Measurements from ENCODE around the gene MT1F. TPM values are rescaled to one million over a fixed set of nuclear protein-coding genes. Genes with fewer than 3 reads are reported as not detected.

MT1F gene
- total and polyA plus RNA-seq, 10 of the 15 experiments (the other 5 are each of a cell fraction or from before 2014, with no cell fraction given), result 0.28 to 2.5 (median 1.1) TPM; not detected in 1

DNA sequence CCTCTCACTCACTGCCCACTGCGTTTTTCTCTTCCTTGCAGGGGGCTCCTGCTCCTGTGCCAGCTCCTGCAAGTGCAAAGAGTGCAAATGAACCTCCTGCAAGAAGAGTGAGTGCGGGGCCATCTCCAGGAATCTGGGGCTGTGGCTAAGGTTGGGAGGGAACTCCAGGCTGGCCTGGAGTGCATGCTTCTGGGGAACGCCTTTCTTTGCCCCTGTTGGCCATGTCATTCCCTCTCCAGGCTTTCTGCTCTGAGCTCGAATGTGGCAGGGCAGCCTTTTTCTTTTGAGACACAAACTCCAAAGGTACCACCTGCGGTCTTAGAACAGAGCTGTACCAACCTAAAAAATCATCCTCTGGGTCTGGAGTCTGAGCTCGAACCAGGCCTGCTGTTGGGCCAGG, 39.6 kb upstream of the MT1F start:
- SMC1A ChIA-PET (ENCODE audit: uncharacterized antibody, unreplicated experiment), result interaction anchor here (1.2 kb wide), 1 partner anchor 8 kb away, joined by 3 read pairs; no protein-coding TSS in a partner anchor
- in situ Hi-C loops (cut with MboI), result no loop called here
- 25% methylated on average over 6 of the region's 6 CpGs for WGBS (ENCODE audit: insufficient coverage, insufficient replicate concordance, low lambda C conversion rate, missing lambda C conversion rate)
- POLR2A ChIA-PET, result interaction anchor here (0.7 kb wide), 1 partner anchor 12 kb away, joined by 3 read pairs; no protein-coding TSS in a partner anchor
- H3K27ac ChIP-seq (ENCODE audit: control insufficient read depth, insufficient read depth), result no peak overlapping the region
- peaks cover 4% of the 10 kb centered on the region; the same call in 1 of the 2 replicates for H3K4me1 ChIP-seq (ENCODE audit: control insufficient read depth, insufficient read depth, low read length)
- H4K20me1 ChIP-seq (ENCODE audit: control insufficient read depth, insufficient read depth), result no peaks in the 10 kb centered on the region
- H3K9me3 ChIP-seq (replicated peaks; ENCODE audit: control insufficient read depth, insufficient read depth, low read length), result no peaks in the 10 kb centered on the region
- no peak for ATAC-seq
- no peak overlapping the region for H3K4me2 ChIP-seq (ENCODE audit: control insufficient read depth, insufficient read depth)
- intact Hi-C loops (cut with micrococcal nuclease; ENCODE audit: unreplicated experiment), result no loop called here
- RAD21 ChIA-PET (ENCODE audit: unreplicated experiment), result no interaction called here
- TF ChIP-seq SMC3 (IDR thresholded peaks at IDR 0.05; ENCODE audit: borderline replicate concordance, low read length) (no peak), JUND (IDR thresholded peaks at IDR 0.05; ENCODE audit: low read depth, low read length) (no peak), SIX5 (IDR thresholded peaks at IDR 0.05; ENCODE audit: low read depth, low read length, severe bottlenecking) (no peak)
- TF ChIP-seq, protein P1, sequence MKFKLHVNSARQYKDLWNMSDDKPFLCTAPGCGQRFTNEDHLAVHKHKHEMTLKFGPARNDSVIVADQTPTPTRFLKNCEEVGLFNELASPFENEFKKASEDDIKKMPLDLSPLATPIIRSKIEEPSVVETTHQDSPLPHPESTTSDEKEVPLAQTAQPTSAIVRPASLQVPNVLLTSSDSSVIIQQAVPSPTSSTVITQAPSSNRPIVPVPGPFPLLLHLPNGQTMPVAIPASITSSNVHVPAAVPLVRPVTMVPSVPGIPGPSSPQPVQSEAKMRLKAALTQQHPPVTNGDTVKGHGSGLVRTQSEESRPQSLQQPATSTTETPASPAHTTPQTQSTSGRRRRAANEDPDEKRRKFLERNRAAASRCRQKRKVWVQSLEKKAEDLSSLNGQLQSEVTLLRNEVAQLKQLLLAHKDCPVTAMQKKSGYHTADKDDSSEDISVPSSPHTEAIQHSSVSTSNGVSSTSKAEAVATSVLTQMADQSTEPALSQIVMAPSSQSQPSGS (IDR thresholded peaks at IDR 0.05; ENCODE audit: low read length), result no peak
- H3K27me3 ChIP-seq (replicated peaks in 1 of 2; ENCODE audit: control insufficient read depth in 2 of 2, insufficient read depth in 2 of 2, low read length in 1 of 2), result peaks cover 0 to 5% of the 10 kb centered on the region in 2 experiments; a peak in 2 of 4 replicates
- CTCF ChIA-PET, result no interaction called here
- H3K4me3 ChIP-seq, result no peak overlapping the region
- H3K36me3 ChIP-seq (ENCODE audit: control insufficient read depth in 2 of 2, insufficient read depth in 2 of 2, low read length in 1 of 2), result no peaks in the 10 kb centered on the region
- FAIRE-seq, result no peak
- DNase-seq (ENCODE audit: low read depth, low spot score), result no peak
- H3K79me2 ChIP-seq (ENCODE audit: control insufficient read depth, insufficient read depth, low read length), result no peaks in the 10 kb centered on the region
- no peak overlapping the region for H2AFZ ChIP-seq (ENCODE audit: control insufficient read depth, low read depth, low read length)
- H3K9ac ChIP-seq (ENCODE audit: control insufficient read depth, insufficient read depth, low read length), result no peak overlapping the region
- BruUV-seq (replicated peaks), result no TSS peak

DNA sequence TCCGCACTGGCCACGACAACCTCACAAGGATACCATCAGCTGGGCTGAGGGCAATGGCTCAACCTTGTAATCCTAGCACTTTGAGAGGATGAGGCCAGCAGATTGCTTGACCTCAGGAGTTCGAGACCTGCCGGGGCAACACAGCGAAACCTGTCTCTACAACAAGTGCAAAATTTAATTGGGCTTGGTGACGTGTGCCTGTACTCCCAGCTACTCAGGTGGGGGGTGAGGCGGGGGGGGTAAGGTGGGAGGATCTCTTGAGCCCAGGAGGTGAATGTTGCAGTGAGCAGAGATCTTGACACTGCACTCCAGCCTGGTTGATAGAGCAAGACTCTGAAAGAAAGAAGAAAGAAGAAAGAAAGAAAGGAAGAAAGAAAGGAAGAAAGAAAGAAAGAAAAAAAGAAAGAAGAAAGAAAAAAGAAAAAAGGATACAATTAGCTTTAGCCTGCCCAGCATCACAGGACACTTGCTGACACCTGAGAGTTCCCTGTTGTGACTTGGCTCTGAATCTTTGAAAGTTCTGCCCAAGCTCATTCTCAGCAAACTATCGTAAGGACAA, 37.3 kb upstream of the MT1F start:
- CTCF ChIA-PET, result no interaction called here
- SMC1A ChIA-PET (ENCODE audit: uncharacterized antibody, unreplicated experiment), result interaction anchor here (0.9 to 1.0 kb wide), 2 partner anchors 10 to 81 kb away, joined by 3 to 4 read pairs; no protein-coding TSS in a partner anchor
- no TSS peak for BruUV-seq (replicated peaks)

More for the DNA sequence above, 37.3 kb upstream of the MT1F start:
- RAD21 ChIA-PET (ENCODE audit: unreplicated experiment), result no interaction called here
- 60% methylated on average over 8 of the region's 8 CpGs for WGBS (ENCODE audit: insufficient coverage, insufficient replicate concordance, low lambda C conversion rate, missing lambda C conversion rate)
- H3K4me2 ChIP-seq (ENCODE audit: control insufficient read depth, insufficient read depth), result no peak overlapping the region
- H3K4me3 ChIP-seq, result no peak overlapping the region
- H3K4me1 ChIP-seq (ENCODE audit: control insufficient read depth, insufficient read depth, low read length), result no peaks in the 10 kb centered on the region
- H3K79me2 ChIP-seq (ENCODE audit: control insufficient read depth, insufficient read depth, low read length), result no peaks in the 10 kb centered on the region
- no peaks in the 10 kb centered on the region for H3K9me3 ChIP-seq (replicated peaks; ENCODE audit: control insufficient read depth, insufficient read depth, low read length)
- ATAC-seq (no peak), FAIRE-seq (no peak), DNase-seq (ENCODE audit: low read depth, low spot score) (no peak)
- no peak overlapping the region for H3K9ac ChIP-seq (ENCODE audit: control insufficient read depth, insufficient read depth, low read length)
- H4K20me1 ChIP-seq (ENCODE audit: control insufficient read depth, insufficient read depth), result no peaks in the 10 kb centered on the region
- H2AFZ ChIP-seq (ENCODE audit: control insufficient read depth, low read depth, low read length), result no peak overlapping the region
- no peak overlapping the region for H3K27ac ChIP-seq (ENCODE audit: control insufficient read depth, insufficient read depth)
- TF ChIP-seq CREM (IDR thresholded peaks at IDR 0.05; ENCODE audit: low read depth) (no peak), SREBF2 (IDR thresholded peaks at IDR 0.05; ENCODE audit: low read length) (no peak), FOXK2 (IDR thresholded peaks at IDR 0.05) (no peak), SMAD5 (IDR thresholded peaks at IDR 0.05; ENCODE audit: low read depth) (no peak), SUZ12 (IDR thresholded peaks at IDR 0.05; ENCODE audit: unreplicated experiment) (no peak), BRCA1 (IDR thresholded peaks at IDR 0.05; ENCODE audit: low read depth, low read length) (no peak), ZNF622 (IDR thresholded peaks at IDR 0.05) (no peak), POLR2AphosphoS2 (IDR thresholded peaks at IDR 0.05; ENCODE audit: low read depth, low read length) (no peak), IKZF2 (IDR thresholded peaks at IDR 0.05) (no peak)
- TF ChIP-seq, protein P2, sequence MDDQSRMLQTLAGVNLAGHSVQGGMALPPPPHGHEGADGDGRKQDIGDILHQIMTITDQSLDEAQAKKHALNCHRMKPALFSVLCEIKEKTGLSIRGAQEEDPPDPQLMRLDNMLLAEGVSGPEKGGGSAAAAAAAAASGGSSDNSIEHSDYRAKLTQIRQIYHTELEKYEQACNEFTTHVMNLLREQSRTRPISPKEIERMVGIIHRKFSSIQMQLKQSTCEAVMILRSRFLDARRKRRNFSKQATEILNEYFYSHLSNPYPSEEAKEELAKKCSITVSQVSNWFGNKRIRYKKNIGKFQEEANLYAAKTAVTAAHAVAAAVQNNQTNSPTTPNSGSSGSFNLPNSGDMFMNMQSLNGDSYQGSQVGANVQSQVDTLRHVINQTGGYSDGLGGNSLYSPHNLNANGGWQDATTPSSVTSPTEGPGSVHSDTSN (IDR thresholded peaks at IDR 0.05; ENCODE audit: insufficient replicate concordance, low read depth, low read length), result no peak
- TF ChIP-seq, protein P3, sequence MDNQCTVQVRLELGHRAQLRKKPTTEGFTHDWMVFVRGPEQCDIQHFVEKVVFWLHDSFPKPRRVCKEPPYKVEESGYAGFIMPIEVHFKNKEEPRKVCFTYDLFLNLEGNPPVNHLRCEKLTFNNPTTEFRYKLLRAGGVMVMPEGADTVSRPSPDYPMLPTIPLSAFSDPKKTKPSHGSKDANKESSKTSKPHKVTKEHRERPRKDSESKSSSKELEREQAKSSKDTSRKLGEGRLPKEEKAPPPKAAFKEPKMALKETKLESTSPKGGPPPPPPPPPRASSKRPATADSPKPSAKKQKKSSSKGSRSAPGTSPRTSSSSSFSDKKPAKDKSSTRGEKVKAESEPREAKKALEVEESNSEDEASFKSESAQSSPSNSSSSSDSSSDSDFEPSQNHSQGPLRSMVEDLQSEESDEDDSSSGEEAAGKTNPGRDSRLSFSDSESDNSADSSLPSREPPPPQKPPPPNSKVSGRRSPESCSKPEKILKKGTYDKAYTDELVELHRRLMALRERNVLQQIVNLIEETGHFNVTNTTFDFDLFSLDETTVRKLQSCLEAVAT (IDR thresholded peaks at IDR 0.05), result no peak
- POLR2A ChIA-PET, result no interaction called here
- in situ Hi-C loops (cut with MboI) (no loop called here), intact Hi-C loops (cut with micrococcal nuclease; ENCODE audit: unreplicated experiment) (no loop called here)
- H3K27me3 ChIP-seq (replicated peaks in 1 of 2; ENCODE audit: control insufficient read depth in 2 of 2, insufficient read depth in 2 of 2, low read length in 1 of 2), result peaks cover 0 to 5% of the 10 kb centered on the region in 2 experiments; a peak in 3 of 4 replicates
- H3K36me3 ChIP-seq (ENCODE audit: control insufficient read depth in 2 of 2, insufficient read depth in 2 of 2, low read length in 1 of 2), result no peaks in the 10 kb centered on the region

All from GM12878 (cell line).